CD4-positive, alpha-beta T cell treated with Interferon gamma for 1 hour (primary cell): ENCODE data around the gene FAXDC2.

Experiments used
- DNase-seq: peaks from one replicate; pipeline ENCODE4 v3.0.0-alpha.2; 2020

The FAXDC2 gene

GRCh38 chr5:154793599-154794524 is 56.5 kb downstream of the FAXDC2 start:
- DNase-seq = no peak

- no peak for DNase-seq
Measured at GRCh38 chr5:154791535-154791934, 58.9 kb downstream of the FAXDC2 start.

- no peak for DNase-seq
Measured at GRCh38 chr5:154788212-154788611, 62.2 kb downstream of the FAXDC2 start.

GRCh38 chr5:154786414-154786813 is 64.0 kb downstream of the FAXDC2 start:
- no peak for DNase-seq

- DNase-seq = no peak
Measured at GRCh38 chr5:154784856-154785255, 65.5 kb downstream of the FAXDC2 start.

GRCh38 chr5:154783774-154784460 is 66.5 kb downstream of the FAXDC2 start:
- no peak for DNase-seq

GRCh38 chr5:154782812-154783592 is 67.4 kb downstream of the FAXDC2 start:
- DNase-seq = no peak

- DNase-seq = no peak
Measured at GRCh38 chr5:154782326-154782725, 68.1 kb downstream of the FAXDC2 start.

GRCh38 chr5:154780128-154780527 is 70.3 kb downstream of the FAXDC2 start:
- DNase-seq = no peak

GRCh38 chr5:154779105-154779504 is 71.3 kb downstream of the FAXDC2 start:
- no peak for DNase-seq

GRCh38 chr5:154778534-154778933 is 71.9 kb downstream of the FAXDC2 start:
- no peak for DNase-seq

- DNase-seq = no peak
Measured at GRCh38 chr5:154776167-154776566, 74.2 kb downstream of the FAXDC2 start.

GRCh38 chr5:154773326-154773725 is 77.1 kb downstream of the FAXDC2 start:
- no peak for DNase-seq

- no peak for DNase-seq
Measured at GRCh38 chr5:154771383-154771901, 79.0 kb downstream of the FAXDC2 start.

- no peak for DNase-seq
Measured at GRCh38 chr5:154770111-154770510, 80.3 kb downstream of the FAXDC2 start.
